Tibial nerve (tissue), 4 donors: ENCODE data around the gene ANKRD18B.
"Not testable (repeated sequence)": the region's sequence is repeated elsewhere in the genome, so short reads cannot be mapped to it uniquely, and the experiment has no call there.

Experiments
- CTCF ChIP-seq, 5 experiments: fragments of 200-600 bp in 3 of 5; fragments of 450-650 bp in 2 of 5; sonication (generic) in 3 of 5; IDR thresholded peaks; one replicate each; pipeline ENCODE4 v1.5.1; 2016 to 2019; ENCODE audit warnings: antibody characterized with exemption in 5 of 5, mild to moderate bottlenecking in 3 of 5, moderate library complexity in 2 of 5
- EP300 ChIP-seq, 2 donors: sonication (generic); formaldehyde crosslinking; IDR thresholded peaks; one replicate each; pipeline ENCODE4 v1.6.1; 2017; ENCODE audit warnings: antibody characterized with exemption in 2 of 2, mild to moderate bottlenecking in 1 of 2
- POLR2A ChIP-seq, 2 donors: fragments of 450-650 bp; IDR thresholded peaks; one replicate each; pipeline ENCODE4 v1.6.1; 2017; ENCODE audit warnings: antibody characterized with exemption in 2 of 2, mild to moderate bottlenecking in 2 of 2, moderate library complexity in 2 of 2

- TF ChIP-seq CTCF, POLR2A, EP300 (IDR thresholded peaks at IDR 0.05): not testable (repeated sequence)
Observed at GRCh38 chr9:33598796-33599379, 74.8 kb downstream of the ANKRD18B start.
